Femur (tissue), 1 donor: ENCODE measurements around the gene MKRN1.
"Not testable (repeated sequence)": the region's sequence is repeated elsewhere in the genome, so short reads cannot be mapped to it uniquely, and the experiment has no call there.

Source experiments
- DNase-seq: peaks from one replicate; pipeline ENCODE4 v3.0.0-alpha.2; 2017

Gene MKRN1

GRCh38 chr7:140479062-140479738, at the start of gene MKRN1:
MKRN1 (minus strand) TSS chr7:140479505; CDS start chr7:140479344, 161 bp downstream.
- peak; percentile 96 for DNase-seq

- no peak for DNase-seq
These were observed 47.7 kb upstream of the MKRN1 start for GRCh38 chr7:140526787-140527664.

- no peak for DNase-seq
These were observed 46.9 kb upstream of the MKRN1 start for GRCh38 chr7:140526214-140526613.

- DNase-seq: no peak
These were observed 46.4 kb upstream of the MKRN1 start for GRCh38 chr7:140525743-140526142.

GRCh38 chr7:140521421-140521820, 42.1 kb upstream of the MKRN1 start:
- DNase-seq: no peak

- DNase-seq: no peak
These were observed 39.7 kb upstream of the MKRN1 start for GRCh38 chr7:140519007-140519399.

GRCh38 chr7:140518370-140519006, 39.2 kb upstream of the MKRN1 start:
- no peak for DNase-seq

GRCh38 chr7:140517546-140518369, 38.5 kb upstream of the MKRN1 start:
- DNase-seq: peak; percentile 93

- peak; percentile 56 for DNase-seq
These were observed 33.2 kb upstream of the MKRN1 start for GRCh38 chr7:140512317-140513000.

- DNase-seq: no peak
These were observed 30.5 kb upstream of the MKRN1 start for GRCh38 chr7:140509789-140510188.

GRCh38 chr7:140507556-140507955, 28.3 kb upstream of the MKRN1 start:
- not testable (repeated sequence) for DNase-seq

GRCh38 chr7:140506788-140507464, 27.6 kb upstream of the MKRN1 start:
- peak; percentile 53 for DNase-seq

GRCh38 chr7:140501966-140502365, 22.7 kb upstream of the MKRN1 start:
- DNase-seq: no peak

GRCh38 chr7:140497807-140498206, 18.5 kb upstream of the MKRN1 start:
- not testable (repeated sequence) for DNase-seq

- DNase-seq: no peak
These were observed 18.0 kb upstream of the MKRN1 start for GRCh38 chr7:140497241-140497769.

GRCh38 chr7:140495514-140496097, 16.3 kb upstream of the MKRN1 start:
- no peak for DNase-seq

- DNase-seq: no peak
These were observed 15.6 kb upstream of the MKRN1 start for GRCh38 chr7:140494867-140495266.

GRCh38 chr7:140489026-140489359, 9.7 kb upstream of the MKRN1 start:
- DNase-seq: no peak

- DNase-seq: no peak
These were observed 6.4 kb upstream of the MKRN1 start for GRCh38 chr7:140485500-140486265.

GRCh38 chr7:140484951-140485499, 5.7 kb upstream of the MKRN1 start:
- no peak for DNase-seq
